Osteocyte (in vitro differentiated cells): ENCODE measurements around the gene JOSD1. TPM values are rescaled to one million over a fixed set of nuclear protein-coding genes. Genes with fewer than 3 reads are reported as not detected.

Source experiments
- DNase-seq: peaks from one replicate; pipeline ENCODE4 v3.0.0; 2021; ENCODE audit warnings: mixed read lengths; ENCODE audit not compliant: unreplicated experiment; ENCODE audit errors: extremely low spot score
- H3K27ac Mint-ChIP-seq: one replicate; pipeline ENCODE4 v1.8.0; 2021; ENCODE audit warnings: mild to moderate bottlenecking, mixed read lengths; ENCODE audit not compliant: unreplicated experiment
- H3K27me3 Mint-ChIP-seq: one replicate; pipeline ENCODE4 v1.8.0; 2021; ENCODE audit warnings: mixed read lengths; ENCODE audit not compliant: unreplicated experiment
- H3K36me3 Mint-ChIP-seq: one replicate; pipeline ENCODE4 v1.8.0; 2021; ENCODE audit warnings: mixed read lengths; ENCODE audit not compliant: unreplicated experiment
- H3K4me1 Mint-ChIP-seq: one replicate; pipeline ENCODE4 v1.8.0; 2021; ENCODE audit warnings: mixed read lengths; ENCODE audit not compliant: unreplicated experiment
- H3K4me3 Mint-ChIP-seq: one replicate; pipeline ENCODE4 v1.8.0; 2021; ENCODE audit warnings: mild to moderate bottlenecking, moderate library complexity, mixed read lengths; ENCODE audit not compliant: unreplicated experiment
- H3K9me3 Mint-ChIP-seq: one replicate; pipeline ENCODE4 v1.8.0; 2021; ENCODE audit warnings: mixed read lengths; ENCODE audit not compliant: unreplicated experiment
- total RNA-seq: library from RNA; stranded (reverse); gene quantifications from 2 replicates; pipeline ENCODE4 v1.2.1, GENCODE V29; 2021
- TF ChIP-seq, protein P1 (sequence below): fragments of 200-600 bp; sonication (generic); IDR thresholded peaks from 2 replicates; pipeline ENCODE4 v1.5.0; 2021; ENCODE audit warnings: antibody characterized with exemption, mild to moderate bottlenecking, moderate library complexity

The JOSD1 gene
- total RNA-seq, 1 donor from 2014 or later: 78.6 TPM

DNA sequence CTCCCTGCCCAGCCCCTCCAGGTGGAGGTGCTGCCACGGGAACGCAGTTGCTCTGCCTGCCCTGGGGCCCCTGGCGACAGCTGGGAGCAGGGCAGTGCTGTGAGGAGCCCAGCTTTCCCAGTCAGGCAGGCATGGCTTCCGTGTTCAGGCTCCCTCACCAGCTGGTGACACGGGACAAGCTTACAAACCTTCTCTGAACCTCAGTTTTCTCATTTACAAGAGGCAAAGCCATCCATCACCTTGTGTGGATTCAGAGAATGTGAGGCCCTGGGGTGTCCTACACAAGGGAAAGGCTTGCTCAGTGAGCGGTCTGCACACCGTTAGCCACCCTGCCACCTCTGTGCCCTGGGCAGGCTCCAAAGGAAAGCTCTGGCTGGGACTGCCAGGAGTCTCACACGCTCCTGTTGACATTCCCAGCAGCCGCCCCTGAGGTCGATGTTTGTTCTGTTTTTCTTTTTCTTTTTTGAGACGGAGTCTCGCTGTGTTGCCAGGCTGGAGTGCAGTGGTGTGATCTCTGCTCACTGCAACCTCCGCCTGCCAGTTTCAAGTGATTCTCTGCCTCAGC, 31.6 kb upstream of the JOSD1 start:
- TF ChIP-seq, protein P1, sequence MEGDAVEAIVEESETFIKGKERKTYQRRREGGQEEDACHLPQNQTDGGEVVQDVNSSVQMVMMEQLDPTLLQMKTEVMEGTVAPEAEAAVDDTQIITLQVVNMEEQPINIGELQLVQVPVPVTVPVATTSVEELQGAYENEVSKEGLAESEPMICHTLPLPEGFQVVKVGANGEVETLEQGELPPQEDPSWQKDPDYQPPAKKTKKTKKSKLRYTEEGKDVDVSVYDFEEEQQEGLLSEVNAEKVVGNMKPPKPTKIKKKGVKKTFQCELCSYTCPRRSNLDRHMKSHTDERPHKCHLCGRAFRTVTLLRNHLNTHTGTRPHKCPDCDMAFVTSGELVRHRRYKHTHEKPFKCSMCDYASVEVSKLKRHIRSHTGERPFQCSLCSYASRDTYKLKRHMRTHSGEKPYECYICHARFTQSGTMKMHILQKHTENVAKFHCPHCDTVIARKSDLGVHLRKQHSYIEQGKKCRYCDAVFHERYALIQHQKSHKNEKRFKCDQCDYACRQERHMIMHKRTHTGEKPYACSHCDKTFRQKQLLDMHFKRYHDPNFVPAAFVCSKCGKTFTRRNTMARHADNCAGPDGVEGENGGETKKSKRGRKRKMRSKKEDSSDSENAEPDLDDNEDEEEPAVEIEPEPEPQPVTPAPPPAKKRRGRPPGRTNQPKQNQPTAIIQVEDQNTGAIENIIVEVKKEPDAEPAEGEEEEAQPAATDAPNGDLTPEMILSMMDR: no peak
- H3K27ac Mint-ChIP-seq: peak overlapping the region; percentile 65
- no peak overlapping the region for H3K4me3 Mint-ChIP-seq

DNA sequence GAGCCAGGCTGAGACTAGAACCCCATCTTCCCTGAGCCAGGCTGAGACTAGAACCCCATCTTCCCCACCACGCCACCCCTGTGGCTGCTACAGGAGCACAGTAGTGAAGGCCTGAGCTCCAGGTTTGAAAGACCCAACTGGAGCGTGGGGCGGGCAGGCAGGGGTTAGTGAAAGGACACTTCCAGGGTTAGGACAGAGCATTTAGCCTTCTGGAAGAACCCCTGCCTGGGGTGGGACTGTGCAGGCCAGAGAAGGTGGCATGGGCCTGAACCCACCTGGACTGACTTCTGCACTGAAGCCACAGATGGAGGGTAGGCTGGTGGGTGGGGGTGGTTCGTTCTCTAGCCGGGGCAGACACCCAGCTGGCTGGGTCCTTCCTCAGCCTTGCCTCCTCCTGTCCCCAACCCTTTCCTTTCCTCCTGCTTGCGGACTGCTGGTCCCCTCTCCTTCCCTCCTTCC, 31.0 kb upstream of the JOSD1 start:
- Mint-ChIP-seq H3K36me3 (peaks cover 47% of the 10 kb centered on the region), H3K27ac (peak overlapping the region; percentile 65), H3K27me3 (no peaks in the 10 kb centered on the region), H3K9me3 (no peaks in the 10 kb centered on the region), H3K4me1 (peaks cover 36% of the 10 kb centered on the region), H3K4me3 (no peak overlapping the region)
- no peak for DNase-seq
- TF ChIP-seq, protein P1: no peak

More for the DNA sequence above, 31.6 kb upstream of the JOSD1 start:
- peaks cover 36% of the 10 kb centered on the region for H3K4me1 Mint-ChIP-seq
- no peak for DNase-seq
- no peaks in the 10 kb centered on the region for H3K27me3 Mint-ChIP-seq
- H3K9me3 Mint-ChIP-seq: no peaks in the 10 kb centered on the region
- H3K36me3 Mint-ChIP-seq: peaks cover 44% of the 10 kb centered on the region

GRCh38 chr22:38730411-38730871, 29.7 kb upstream of the JOSD1 start:
- Mint-ChIP-seq H3K27me3 (no peaks in the 10 kb centered on the region), H3K36me3 (peaks cover 53% of the 10 kb centered on the region), H3K4me1 (peaks cover 37% of the 10 kb centered on the region), H3K4me3 (no peak overlapping the region), H3K9me3 (no peaks in the 10 kb centered on the region), H3K27ac (no peak overlapping the region)
- TF ChIP-seq, protein P1: no peak
- no peak for DNase-seq

DNA sequence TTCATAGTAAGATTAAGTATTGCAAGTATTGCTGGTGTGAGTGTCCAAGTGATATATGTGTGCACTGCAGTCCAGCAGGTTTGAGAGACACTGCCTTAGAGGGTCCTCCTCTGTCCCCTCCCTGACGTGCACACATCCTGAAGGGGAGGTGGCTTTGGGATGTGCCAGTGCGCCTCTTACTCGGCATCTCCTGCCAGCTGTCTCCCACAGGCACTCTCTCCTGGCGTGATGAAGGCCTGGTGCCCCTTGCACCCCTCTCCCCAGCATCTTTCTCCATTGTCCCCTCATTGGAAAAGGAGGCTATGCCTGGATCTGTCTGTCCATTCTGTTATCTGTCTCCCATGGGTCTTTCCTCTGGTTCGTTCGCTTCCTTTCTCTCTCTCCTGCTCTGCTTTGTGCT, 29.2 kb upstream of the JOSD1 start:
- TF ChIP-seq, protein P1: no peak
- H3K27ac Mint-ChIP-seq: no peak overlapping the region
- peaks cover 58% of the 10 kb centered on the region for H3K36me3 Mint-ChIP-seq
- H3K9me3 Mint-ChIP-seq: no peaks in the 10 kb centered on the region
- DNase-seq: no peak
- no peaks in the 10 kb centered on the region for H3K27me3 Mint-ChIP-seq
- H3K4me3 Mint-ChIP-seq: no peak overlapping the region
- H3K4me1 Mint-ChIP-seq: peaks cover 40% of the 10 kb centered on the region

DNA sequence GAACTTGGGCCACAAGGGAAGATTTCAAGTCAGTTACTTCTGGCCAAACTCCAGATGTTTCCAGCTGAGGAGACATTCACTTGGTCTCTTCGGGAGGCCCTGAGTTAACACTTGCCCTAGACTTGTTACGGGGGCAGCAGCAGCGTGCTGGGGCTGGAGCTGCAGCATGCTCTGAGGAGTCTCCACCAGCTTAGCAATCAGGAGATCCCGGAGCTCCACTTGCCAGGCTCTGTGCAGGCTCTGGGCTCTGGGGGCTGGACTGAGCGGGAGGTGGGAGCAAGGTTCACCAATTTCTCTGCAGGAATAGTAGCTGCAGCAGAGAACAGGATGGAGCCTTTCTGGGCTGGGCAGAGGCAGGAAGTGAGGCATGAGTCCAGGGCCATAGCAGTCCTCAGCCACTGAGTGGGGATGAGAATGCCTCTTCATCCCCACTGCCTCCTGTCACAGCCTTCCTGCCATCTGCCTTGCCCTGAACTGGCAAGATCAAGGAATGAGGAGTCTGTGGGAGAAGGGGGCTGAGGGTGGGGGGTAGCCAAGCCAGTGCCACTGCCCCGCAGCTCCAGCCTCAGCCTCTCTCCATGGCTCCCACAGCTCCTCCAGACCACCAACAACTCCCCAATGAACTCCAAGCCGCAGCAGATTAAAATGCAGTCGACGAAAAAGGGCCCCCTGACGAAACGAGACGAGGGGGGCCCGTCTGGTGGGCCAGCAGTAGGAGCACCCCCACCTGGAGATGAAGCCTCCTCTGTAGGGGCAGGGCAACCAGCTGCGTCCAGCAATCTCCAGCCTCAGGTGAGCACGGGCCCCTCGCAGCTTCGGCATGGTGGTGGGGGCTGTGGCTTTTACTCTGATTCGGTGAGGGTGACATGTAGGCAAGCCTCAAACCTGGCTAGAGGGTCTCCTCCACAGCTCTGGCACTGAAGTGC, 28.4 kb upstream of the JOSD1 start:
- no peak for DNase-seq
- Mint-ChIP-seq H3K27ac (peak overlapping the region; percentile 46), H3K27me3 (no peaks in the 10 kb centered on the region), H3K4me3 (no peak overlapping the region), H3K36me3 (peaks cover 57% of the 10 kb centered on the region), H3K9me3 (no peaks in the 10 kb centered on the region), H3K4me1 (peaks cover 40% of the 10 kb centered on the region)
- TF ChIP-seq, protein P1: no peak
